GM18526 (cell line): ENCODE measurements around the gene BTBD9.

Experiments used
- POLR2A ChIP-seq: IDR thresholded peaks from 3 replicates; pipeline ENCODE4 v1.6.1; 2011; ENCODE audit not compliant: insufficient read length; ENCODE audit errors: extremely low read depth

The BTBD9 gene

GRCh38 chr6:38141716-38142115 lies 498.0 kb downstream of the BTBD9 start:
- TF ChIP-seq POLR2A: no peak

GRCh38 chr6:38141085-38141484 lies 498.6 kb downstream of the BTBD9 start:
- no peak for TF ChIP-seq POLR2A

GRCh38 chr6:38138374-38138773 lies 501.4 kb downstream of the BTBD9 start:
- no peak for TF ChIP-seq POLR2A

- TF ChIP-seq POLR2A: no peak
These were observed 502.0 kb downstream of the BTBD9 start for GRCh38 chr6:38137608-38138265.

GRCh38 chr6:38136547-38136946 lies 503.2 kb downstream of the BTBD9 start:
- TF ChIP-seq POLR2A: no peak

- no peak for TF ChIP-seq POLR2A
These were observed 505.0 kb downstream of the BTBD9 start for GRCh38 chr6:38134704-38135088.

- no peak for TF ChIP-seq POLR2A
These were observed 505.6 kb downstream of the BTBD9 start for GRCh38 chr6:38133932-38134703.

GRCh38 chr6:38131527-38131965 lies 508.2 kb downstream of the BTBD9 start:
- no peak for TF ChIP-seq POLR2A

GRCh38 chr6:38127284-38127683 lies 512.4 kb downstream of the BTBD9 start:
- no peak for TF ChIP-seq POLR2A

- no peak for TF ChIP-seq POLR2A
These were observed 520.2 kb downstream of the BTBD9 start for GRCh38 chr6:38119516-38119915.

GRCh38 chr6:38118791-38119365 lies 520.9 kb downstream of the BTBD9 start:
- TF ChIP-seq POLR2A: no peak
